Measurements from ENCODE around the gene KBTBD2. TPM values are rescaled to one million over a fixed set of nuclear protein-coding genes. Genes with fewer than 3 reads are reported as not detected.
"Not testable (repeated sequence)": the region's sequence is repeated elsewhere in the genome, so short reads cannot be mapped to it uniquely, and the experiment has no call there.

Gene KBTBD2
- total and polyA plus RNA-seq, 2 donors (not counting 3 experiments of a cell fraction or from before 2014, with no cell fraction given), result 24.8 to 36.6 TPM

GRCh38 chr7:32881074-32881982 lies 10.2 kb downstream of the KBTBD2 start:
- intact Hi-C loops (cut with micrococcal nuclease) (no loop called here), dilution Hi-C loops (cut with MboI; ENCODE audit: extremely low pct_ligation_motif_present, low sequenced_read_pairs) (no loop called here)
- Histone ChIP-seq H3K36me3 (ENCODE audit: control insufficient read depth in 2 of 2, extremely low read depth in 1 of 2, insufficient read depth in 2 of 2, low read length in 2 of 2) (peaks cover 0 to 2% of the 10 kb centered on the region in 2 experiments), H3K4me3 (replicated peaks in 1 of 3; ENCODE audit: insufficient read depth in 1 of 3, low read depth in 1 of 3, low read length in 3 of 3) (no peak overlapping the region), H3K27ac (ENCODE audit: insufficient read depth, low read depth, low read length) (no peak overlapping the region), H4K20me1 (replicated peaks; ENCODE audit: control insufficient read depth, extremely low read depth, insufficient read depth, low read length) (peaks cover 6% of the 10 kb centered on the region), H3K9me1 (replicated peaks; ENCODE audit: control insufficient read depth, extremely low read depth, insufficient read depth, low read length) (no peaks in the 10 kb centered on the region), H3K4me1 (ENCODE audit: control insufficient read depth, extremely low read depth, insufficient read depth, low read length) (peaks cover 23% of the 10 kb centered on the region), H3K4me2 (ENCODE audit: insufficient read depth, low read length) (peak overlapping the region; percentile 28), H3K9ac (replicated peaks; ENCODE audit: extremely low read depth, insufficient read depth, low read length) (no peak overlapping the region), H3K79me2 (ENCODE audit: control insufficient read depth, insufficient read depth, low read length) (peaks cover 99% of the 10 kb centered on the region), H3K9me3 (replicated peaks; ENCODE audit: control insufficient read depth, insufficient read depth, low read length) (no peaks in the 10 kb centered on the region), H2AFZ (ENCODE audit: low read depth, low read length) (no peak overlapping the region), H3K27me3 (ENCODE audit: control insufficient read depth in 2 of 2, insufficient read depth in 2 of 2, low read length in 2 of 2) (no peaks in the 10 kb centered on the region)
- no TSS peak for BruUV-seq (replicated peaks)
- ChIA-PET CTCF (interaction anchor here (1.1 kb wide), 1 partner anchor 227 kb away, joined by 3 read pairs; the partner anchor contains the start of gene RP9), POLR2A (no interaction called here)
- TF ChIP-seq GATA2 (IDR thresholded peaks at IDR 0.05; ENCODE audit: insufficient read depth, insufficient read length, low read depth, low read length) (no peak), JUN (IDR thresholded peaks at IDR 0.05; ENCODE audit: borderline replicate concordance, insufficient read depth, insufficient read length, low read depth) (peak; percentile 27), MYC (IDR thresholded peaks at IDR 0.05; ENCODE audit: low read depth, low read length) (no peak), FOS (IDR thresholded peaks at IDR 0.05; ENCODE audit: borderline replicate concordance, insufficient read depth, low read length) (no peak)
- peak; percentile 47 for DNase-seq (ENCODE audit: low read depth, low spot score)
- no peak for FAIRE-seq

GRCh38 chr7:32879460-32879859 lies 12.1 kb downstream of the KBTBD2 start:
- Histone ChIP-seq H3K4me3 (replicated peaks in 1 of 3; ENCODE audit: insufficient read depth in 1 of 3, low read depth in 1 of 3, low read length in 3 of 3) (no peak overlapping the region), H2AFZ (ENCODE audit: low read depth, low read length) (no peak overlapping the region), H3K27me3 (ENCODE audit: control insufficient read depth in 2 of 2, insufficient read depth in 2 of 2, low read length in 2 of 2) (no peaks in the 10 kb centered on the region), H3K27ac (ENCODE audit: insufficient read depth, low read depth, low read length) (no peak overlapping the region), H3K9me3 (replicated peaks; ENCODE audit: control insufficient read depth, insufficient read depth, low read length) (no peaks in the 10 kb centered on the region), H3K9me1 (replicated peaks; ENCODE audit: control insufficient read depth, extremely low read depth, insufficient read depth, low read length) (no peaks in the 10 kb centered on the region), H3K36me3 (ENCODE audit: control insufficient read depth in 2 of 2, extremely low read depth in 1 of 2, insufficient read depth in 2 of 2, low read length in 2 of 2) (peaks cover under 1 to 8% of the 10 kb centered on the region in 2 experiments), H4K20me1 (replicated peaks; ENCODE audit: control insufficient read depth, extremely low read depth, insufficient read depth, low read length) (peaks cover 5% of the 10 kb centered on the region), H3K4me1 (ENCODE audit: control insufficient read depth, extremely low read depth, insufficient read depth, low read length) (peaks cover 23% of the 10 kb centered on the region), H3K4me2 (ENCODE audit: insufficient read depth, low read length) (peak overlapping the region; percentile 46), H3K9ac (replicated peaks; ENCODE audit: extremely low read depth, insufficient read depth, low read length) (no peak overlapping the region), H3K79me2 (ENCODE audit: control insufficient read depth, insufficient read depth, low read length) (peaks cover 92% of the 10 kb centered on the region)
- intact Hi-C loops (cut with micrococcal nuclease) (no loop called here), dilution Hi-C loops (cut with MboI; ENCODE audit: extremely low pct_ligation_motif_present, low sequenced_read_pairs) (no loop called here)
- TF ChIP-seq MYC (IDR thresholded peaks at IDR 0.05; ENCODE audit: low read depth, low read length) (no peak), FOS (IDR thresholded peaks at IDR 0.05; ENCODE audit: borderline replicate concordance, insufficient read depth, low read length) (peak; percentile 9)
- no peak for FAIRE-seq
- peak; percentile 59 for DNase-seq (ENCODE audit: low read depth, low spot score)
- ChIA-PET POLR2A (no interaction called here), CTCF (interaction anchor here (0.6 to 2.9 kb wide), 2 partner anchors 32 to 34 kb away, joined by 3 to 9 read pairs; no protein-coding TSS in a partner anchor)
- no TSS peak for BruUV-seq (replicated peaks)

GRCh38 chr7:32878023-32878422 lies 13.5 kb downstream of the KBTBD2 start:
- POLR2A ChIA-PET; H3K27ac ChIP-seq (ENCODE audit: insufficient read depth, low read depth, low read length); H2AFZ ChIP-seq (ENCODE audit: low read depth, low read length); H3K27me3 ChIP-seq (ENCODE audit: control insufficient read depth in 2 of 2, insufficient read depth in 2 of 2, low read length in 2 of 2); H3K4me3 ChIP-seq (replicated peaks in 1 of 3; ENCODE audit: insufficient read depth in 1 of 3, low read depth in 1 of 3, low read length in 3 of 3); H3K36me3 ChIP-seq (ENCODE audit: control insufficient read depth in 2 of 2, extremely low read depth in 1 of 2, insufficient read depth in 2 of 2, low read length in 2 of 2); H3K9me1 ChIP-seq (replicated peaks; ENCODE audit: control insufficient read depth, extremely low read depth, insufficient read depth, low read length); intact Hi-C loops (cut with micrococcal nuclease); dilution Hi-C loops (cut with MboI; ENCODE audit: extremely low pct_ligation_motif_present, low sequenced_read_pairs); H3K9ac ChIP-seq (replicated peaks; ENCODE audit: extremely low read depth, insufficient read depth, low read length); DNase-seq (ENCODE audit: low read depth, low spot score); H3K9me3 ChIP-seq (replicated peaks; ENCODE audit: control insufficient read depth, insufficient read depth, low read length); H4K20me1 ChIP-seq (replicated peaks; ENCODE audit: control insufficient read depth, extremely low read depth, insufficient read depth, low read length); BruUV-seq (replicated peaks); H3K4me2 ChIP-seq (ENCODE audit: insufficient read depth, low read length); FAIRE-seq: not testable (repeated sequence)
- H3K4me1 ChIP-seq (ENCODE audit: control insufficient read depth, extremely low read depth, insufficient read depth, low read length), result peaks cover 23% of the 10 kb centered on the region
- CTCF ChIA-PET, result interaction anchor here (2.9 kb wide), 1 partner anchor 31 kb away, joined by 9 read pairs; no protein-coding TSS in a partner anchor
- H3K79me2 ChIP-seq (ENCODE audit: control insufficient read depth, insufficient read depth, low read length), result peaks cover 78% of the 10 kb centered on the region

Data from endothelial cell of umbilical vein (primary cell).